SK-N-SH (cell line): ENCODE data around the gene SPECC1L. TPM values are rescaled to one million over a fixed set of nuclear protein-coding genes. Genes with fewer than 3 reads are reported as not detected.

Source experiments
- CTCF ChIA-PET: fragments of 300-600, 350-600 bp; formaldehyde crosslinking; extraction: SDS; loops from one replicate; lab custom pipeline; 2021; lab: Yijun Ruan, JAX
- POLR2A ChIA-PET: fragments of 350-600 bp; sonication (Branson Sonifier 250); formaldehyde crosslinking; extraction: SDS; loops from one replicate; lab custom pipeline; 2020; ENCODE audit warnings: antibody characterized with exemption, inconsistent platforms; lab: Yijun Ruan, JAX
- DNase-seq: peaks from one replicate; pipeline ENCODE4 v3.0.0; 2012
- H2AFZ ChIP-seq: fragments of 200-600 bp; sonication (generic); 2 replicates; pipeline ENCODE4 v1.8.1; 2016; ENCODE audit warnings: antibody characterized with exemption, mild to moderate bottlenecking, low read depth
- H3F3A ChIP-seq: fragments of 200-600 bp; sonication (generic); replicated peaks from 2 replicates; pipeline ENCODE3; 2016; ENCODE audit warnings: antibody characterized with exemption, mild to moderate bottlenecking; ENCODE audit not compliant: insufficient read depth
- H3K27ac ChIP-seq, 2 experiments: fragments of 200-500 bp in 1 of 2; fragments of 200-600 bp in 1 of 2; sonication (Bioruptor generic) in 1 of 2; sonication (generic), shearing (Covaris generic) in 1 of 2; 2 replicates each; pipeline versions ENCODE4 v1.5.1 to v1.6.1; 2014 to 2016; ENCODE audit warnings: low read depth in 2 of 2, inconsistent platforms in 1 of 2, low read length in 1 of 2, mild to moderate bottlenecking in 1 of 2, mixed read lengths in 1 of 2
- H3K27me3 ChIP-seq: fragments of 200-600 bp; sonication (generic), shearing (Covaris generic); 2 replicates; pipeline ENCODE4 v1.6.1; 2016; ENCODE audit warnings: mixed run types; ENCODE audit not compliant: insufficient read depth
- H3K36me3 ChIP-seq, 2 experiments: fragments of 200-500 bp in 1 of 2; fragments of 200-600 bp in 1 of 2; sonication (Bioruptor generic) in 1 of 2; sonication (generic) in 1 of 2; replicated peaks in 1 of 2; 2 replicates each; pipeline versions ENCODE3 to v1.5.1; 2014 to 2016; ENCODE audit warnings: low read length in 1 of 2, mild to moderate bottlenecking in 1 of 2; ENCODE audit not compliant: insufficient read depth in 2 of 2, control insufficient read depth in 1 of 2
- H3K4me1 ChIP-seq, 2 experiments: fragments of 200-500 bp in 1 of 2; fragments of 200-600 bp in 1 of 2; sonication (Bioruptor generic) in 1 of 2; sonication (generic), shearing (Covaris generic) in 1 of 2; 2 replicates each; pipeline versions ENCODE4 v1.5.1 to v1.6.1; 2014 to 2016; ENCODE audit warnings: low read depth in 1 of 2, low read length in 1 of 2, mixed run types in 1 of 2; ENCODE audit not compliant: insufficient read depth in 2 of 2, control insufficient read depth in 1 of 2
- H3K4me2 ChIP-seq: fragments of 200-600 bp; sonication (generic), shearing (Covaris generic); 2 replicates; pipeline ENCODE4 v1.6.1; 2017; ENCODE audit warnings: mixed run types
- H3K4me3 ChIP-seq, 2 experiments: fragments of 200-500 bp in 1 of 2; fragments of 200-600 bp in 1 of 2; sonication (Bioruptor generic) in 1 of 2; sonication (generic), shearing (Covaris generic) in 1 of 2; 2 replicates each; pipeline versions ENCODE4 v1.5.1 to v1.8.1; 2014 to 2016; ENCODE audit warnings: low read depth in 2 of 2, inconsistent platforms in 1 of 2, low read length in 1 of 2, mild to moderate bottlenecking in 1 of 2, mixed read lengths in 1 of 2, moderate library complexity in 1 of 2
- H3K79me2 ChIP-seq: fragments of 200-600 bp; sonication (generic); 2 replicates; pipeline ENCODE4 v1.8.1; 2017; ENCODE audit warnings: mild to moderate bottlenecking; ENCODE audit not compliant: insufficient read depth
- H3K9ac ChIP-seq: fragments of 200-600 bp; sonication (generic); 2 replicates; pipeline ENCODE4 v1.6.1; 2017; ENCODE audit warnings: mixed run types
- H3K9me2 ChIP-seq: fragments of 200-600 bp; sonication (generic); 2 replicates; pipeline ENCODE4 v1.6.1; 2017; ENCODE audit warnings: mixed run types
- H3K9me3 ChIP-seq: fragments of 200-600 bp; sonication (generic); 2 replicates; pipeline ENCODE4 v1.6.1; 2017; ENCODE audit warnings: mixed run types, mild to moderate bottlenecking, moderate library complexity
- H4K20me1 ChIP-seq: fragments of 200-600 bp; sonication (generic); 2 replicates; pipeline ENCODE4 v1.6.1; 2017; ENCODE audit warnings: mild to moderate bottlenecking, mixed run types; ENCODE audit not compliant: insufficient read depth
- CTCF ChIP-seq: fragments of 200-600 bp; sonication (generic); IDR thresholded peaks from 2 replicates; pipeline ENCODE4 v1.6.1; 2017; ENCODE audit warnings: antibody characterized with exemption, mild to moderate bottlenecking, moderate library complexity
- EP300 ChIP-seq, 2 experiments: IDR thresholded peaks; 2 replicates each; pipeline versions ENCODE4 v1.4.0 to v1.6.1; 2012; ENCODE audit warnings: borderline replicate concordance in 1 of 2, low read depth in 1 of 2, low read length in 1 of 2
- EZH2phosphoT487 ChIP-seq: fragments of 200-600 bp; sonication (generic); IDR thresholded peaks from 2 replicates; pipeline ENCODE4 v1.6.1; 2017; ENCODE audit warnings: low read depth, mixed run types, mild to moderate bottlenecking, antibody characterized with exemption, moderate library complexity, borderline replicate concordance
- FOSL2 ChIP-seq: IDR thresholded peaks from 2 replicates; pipeline ENCODE4 v1.4.0; 2012; ENCODE audit warnings: low read depth, mild to moderate bottlenecking, moderate library complexity, borderline replicate concordance
- FOXJ3 ChIP-seq: sonication (generic); formaldehyde crosslinking; IDR thresholded peaks from 2 replicates; pipeline ENCODE4 v1.5.1; 2020; ENCODE audit warnings: mild to moderate bottlenecking, missing genetic modification reagents
- GABPA ChIP-seq: IDR thresholded peaks from 2 replicates; pipeline ENCODE4 v1.4.0; 2012; ENCODE audit warnings: low read depth, mild to moderate bottlenecking
- GATA2 ChIP-seq: sonication (generic); formaldehyde crosslinking; IDR thresholded peaks from 2 replicates; pipeline ENCODE4 v1.5.0; 2020; ENCODE audit warnings: mild to moderate bottlenecking, missing genetic modification reagents
- IRF3 ChIP-seq: fragments of 150-350 bp; IDR thresholded peaks from 2 replicates; pipeline ENCODE4 v1.6.1; 2016; ENCODE audit warnings: mild to moderate bottlenecking, low read depth, low read length
- JUND ChIP-seq: IDR thresholded peaks from 2 replicates; pipeline ENCODE4 v1.4.0; 2012
- MXI1 ChIP-seq: IDR thresholded peaks from 2 replicates; pipeline ENCODE4 v1.6.1; 2012; ENCODE audit warnings: mild to moderate bottlenecking, low read depth, low read length, improper control_type of control experiment
- NFIC ChIP-seq: IDR thresholded peaks from 2 replicates; pipeline ENCODE4 v1.4.0; 2012; ENCODE audit warnings: borderline replicate concordance
- PBX3 ChIP-seq: IDR thresholded peaks from 2 replicates; pipeline ENCODE4; 2012
- RCOR1 ChIP-seq: fragments of 150-350 bp; IDR thresholded peaks from 2 replicates; pipeline ENCODE4 v1.6.1; 2017; ENCODE audit warnings: antibody characterized with exemption, low read length
- RFX5 ChIP-seq: IDR thresholded peaks from 2 replicates; pipeline ENCODE4 v1.6.1; 2012; ENCODE audit warnings: mild to moderate bottlenecking, improper control_type of control experiment, low read length
- RXRA ChIP-seq: IDR thresholded peaks from 2 replicates; pipeline ENCODE4 v1.4.0; 2012; ENCODE audit warnings: low read depth, mild to moderate bottlenecking, borderline replicate concordance
- SIN3A ChIP-seq: IDR thresholded peaks from 2 replicates; pipeline ENCODE4 v1.6.1; 2012; ENCODE audit warnings: low read depth, mild to moderate bottlenecking, low read length, moderate library complexity, borderline replicate concordance
- TCF12 ChIP-seq: IDR thresholded peaks from 2 replicates; pipeline ENCODE4 v1.4.0; 2012
- TEAD4 ChIP-seq: IDR thresholded peaks from 2 replicates; pipeline ENCODE4 v1.4.0; 2012; ENCODE audit warnings: mild to moderate bottlenecking, borderline replicate concordance; ENCODE audit not compliant: insufficient read depth
- USF1 ChIP-seq: IDR thresholded peaks from 2 replicates; pipeline ENCODE4 v1.4.0; 2012; ENCODE audit warnings: low read depth, borderline replicate concordance
- USF2 ChIP-seq: fragments of 150-350 bp; IDR thresholded peaks from 2 replicates; pipeline ENCODE4 v1.6.1; 2017; ENCODE audit warnings: antibody characterized with exemption, low read length, low read depth, borderline replicate concordance
- WGBS: methylation state at CpG from one replicate; pipeline ENCODE4 v1.1.6; 2017; ENCODE audit warnings: low lambda C conversion rate; 5-methylcytosine and 5-hydroxymethylcytosine counted together
- polyA plus RNA-seq, 3 experiments: library from polyadenylated mRNA; depleted of rRNA; stranded (reverse); fragments of >200 nt; gene quantifications; 2 replicates each; pipeline ENCODE4 v1.2.3, GENCODE V29; 2012

The SPECC1L gene
- polyA plus RNA-seq, 1 of the 3 experiments (the other 2 are of a cell fraction): 22.9 TPM

- no peak for TF ChIP-seq CTCF
- TF ChIP-seq IRF3: no peak
- no peak for TF ChIP-seq RXRA
Measured at GRCh38 chr22:24416611-24417010, 146.0 kb downstream of the SPECC1L start (continued).

GRCh38 chr22:24417200-24417599 is 146.6 kb downstream of the SPECC1L start:
- Histone ChIP-seq H3K79me2 (no peaks in the 10 kb centered on the region), H3K4me1 (peaks cover 0 to 74% of the 10 kb centered on the region in 2 experiments; a peak in 2 of 4 replicates), H3K9ac (no peak overlapping the region), H3K27me3 (no peaks in the 10 kb centered on the region), H4K20me1 (no peaks in the 10 kb centered on the region), H3F3A (peaks cover 4% of the 10 kb centered on the region), H3K4me3 (no peak overlapping the region), H3K9me2 (no peaks in the 10 kb centered on the region), H3K36me3 (peaks cover 13 to 50% of the 10 kb centered on the region in 2 experiments), H3K4me2 (no peak overlapping the region), H3K9me3 (no peaks in the 10 kb centered on the region), H3K27ac (peak overlapping the region in 1 of 2 experiments; percentile 97; a peak in 2 of 4 replicates)
- ChIA-PET CTCF (interaction anchor here (0.7 to 3.2 kb wide), 13 partner anchors 9 to 109 kb away, joined by 3 to 11 read pairs (median 5); no protein-coding TSS in a partner anchor), POLR2A (interaction anchor here (2.3 kb wide), 1 partner anchor 10 kb away, joined by 13 read pairs; no protein-coding TSS in a partner anchor)
- 92% methylated on average over 6 of the region's 7 CpGs for whole genome bisulfite sequencing
- DNase-seq: peak; percentile 37
- TF ChIP-seq EP300 (IDR thresholded peaks at IDR 0.05; ENCODE audit: borderline replicate concordance in 1 of 2, low read depth in 1 of 2, low read length in 1 of 2) (no peak), TEAD4 (no peak), GATA2 (CRISPR knock-in tag) (no peak), CTCF (no peak), RFX5 (no peak), NFIC (no peak), MXI1 (no peak), PBX3 (no peak), EZH2phosphoT487 (no peak), JUND (no peak), USF2 (no peak), FOXJ3 (CRISPR knock-in tag) (no peak), RXRA (no peak), SIN3A (no peak), FOSL2 (no peak), USF1 (no peak), TCF12 (no peak), GABPA (no peak), RCOR1 (no peak), IRF3 (no peak)
- TF ChIP-seq, all 33 proteins: peak for 0
- H2AFZ ChIP-seq: no peak overlapping the region
